AG20443 (cell line): ENCODE measurements around the gene DEGS2.
"Not testable (repeated sequence)": the region's sequence is repeated elsewhere in the genome, so short reads cannot be mapped to it uniquely, and the experiment has no call there.

Experiments
- DNase-seq: peaks from one replicate; pipeline ENCODE4 v3.0.0; 2012; ENCODE audit warnings: low spot score, mixed read lengths

The DEGS2 gene

GRCh38 chr14:100178691-100179090, 19.2 kb upstream of the DEGS2 start:
- no peak for DNase-seq

- DNase-seq: no peak
These were observed 17.4 kb upstream of the DEGS2 start for GRCh38 chr14:100176811-100177327.

GRCh38 chr14:100173353-100173752, 13.9 kb upstream of the DEGS2 start:
- DNase-seq: no peak

GRCh38 chr14:100172811-100173210, 13.4 kb upstream of the DEGS2 start:
- DNase-seq: no peak

GRCh38 chr14:100170880-100171279, 11.4 kb upstream of the DEGS2 start:
- no peak for DNase-seq

- no peak for DNase-seq
These were observed 9.1 kb upstream of the DEGS2 start for GRCh38 chr14:100168506-100168905.

- DNase-seq: no peak
These were observed 6.5 kb upstream of the DEGS2 start for GRCh38 chr14:100165831-100166440.

- no peak for DNase-seq
These were observed 5.9 kb upstream of the DEGS2 start for GRCh38 chr14:100165376-100165775.

- no peak for DNase-seq
These were observed 1.1 kb upstream of the DEGS2 start for GRCh38 chr14:100160534-100160916.

GRCh38 chr14:100159865-100160533, 554 bp upstream of the DEGS2 start:
- DNase-seq: no peak

GRCh38 chr14:100158566-100159093, 815 bp downstream of the DEGS2 start:
- no peak for DNase-seq

- DNase-seq: not testable (repeated sequence)
These were observed 1.8 kb downstream of the DEGS2 start for GRCh38 chr14:100157548-100158232.

GRCh38 chr14:100156776-100157175, 2.7 kb downstream of the DEGS2 start:
- DNase-seq: no peak

GRCh38 chr14:100155756-100156616, 3.5 kb downstream of the DEGS2 start:
- DNase-seq: no peak

GRCh38 chr14:100155049-100155621, 4.3 kb downstream of the DEGS2 start:
- no peak for DNase-seq

- DNase-seq: no peak
These were observed 5.9 kb downstream of the DEGS2 start for GRCh38 chr14:100153560-100153959.

GRCh38 chr14:100152091-100152490, 7.4 kb downstream of the DEGS2 start:
- no peak for DNase-seq

GRCh38 chr14:100150932-100151587, 8.4 kb downstream of the DEGS2 start:
- DNase-seq: no peak

GRCh38 chr14:100149851-100150611, 9.4 kb downstream of the DEGS2 start:
- DNase-seq: no peak
